Esophagus squamous epithelium (tissue), 5 donors: Measurements from ENCODE around the gene DDX20. TPM values are rescaled to one million over a fixed set of nuclear protein-coding genes. Genes with fewer than 3 reads are reported as not detected.

Experiments used
- DNase-seq: peaks from one replicate; lab custom pipeline; 2025; lab: John Stamatoyannopoulos, UW
- H3K27ac ChIP-seq, 4 donors: fragments of 200-600 bp; sonication (generic); one replicate each; pipeline ENCODE4 v1.5.1; 2016 to 2019; ENCODE audit warnings: mild to moderate bottlenecking in 1 of 4
- H3K27me3 ChIP-seq, 4 donors: fragments of 200-600 bp; sonication (generic); 1 replicate in 3 of 4; 2 replicates in 1 of 4; pipeline versions ENCODE4 v1.5.1 to v1.6.0; 2017 to 2021; ENCODE audit warnings: antibody characterized with exemption in 1 of 4
- H3K36me3 ChIP-seq, 3 donors: fragments of 200-600 bp; sonication (generic); one replicate each; pipeline ENCODE4 v1.5.1; 2016 to 2019
- H3K4me1 ChIP-seq, 3 donors: fragments of 200-600 bp; sonication (generic); one replicate each; pipeline ENCODE4 v1.5.1; 2017 to 2019
- H3K4me3 ChIP-seq, 4 donors: fragments of 200-600 bp; sonication (generic); 1 replicate in 3 of 4; 2 replicates in 1 of 4; pipeline ENCODE4 v1.5.1; 2016 to 2019; ENCODE audit warnings: mild to moderate bottlenecking in 2 of 4, moderate library complexity in 1 of 4
- H3K9me3 ChIP-seq, 3 donors: fragments of 200-600 bp; sonication (generic); one replicate each; pipeline ENCODE4 v1.5.1; 2016 to 2019
- CTCF ChIP-seq, 6 experiments: fragments of 450-650 bp in 4 of 6; fragments of 200-600 bp in 2 of 6; sonication (generic) in 2 of 6; IDR thresholded peaks; one replicate each; pipeline ENCODE4 v1.5.1; 2016 to 2019; ENCODE audit warnings: antibody characterized with exemption in 6 of 6, mild to moderate bottlenecking in 4 of 6, moderate library complexity in 4 of 6
- POLR2A ChIP-seq, 4 donors: fragments of 450-650 bp; IDR thresholded peaks; one replicate each; pipeline ENCODE4 v1.6.1; 2017; ENCODE audit warnings: antibody characterized with exemption in 4 of 4, mild to moderate bottlenecking in 4 of 4, moderate library complexity in 3 of 4
- WGBS, 2 donors: methylation state at CpG; one replicate each; pipeline ENCODE4 v1.1.5; 2018; 5-methylcytosine and 5-hydroxymethylcytosine counted together
- intact Hi-C: fragments of 100-400 bp; cut with DNase I; formaldehyde crosslinking; loops from one replicate; pipeline ENCODE4 v1.15.0; 2022
- total RNA-seq, 4 donors: library from RNA; depleted of rRNA; stranded (reverse); fragments of >200 nt; gene quantifications; one replicate each; pipeline ENCODE4 v1.1.0, GENCODE V29; 2016
- donor health status: DM: yes; HTN: yes; CAD: no.

DDX20 gene
- total RNA-seq, 4 donors from 2014 or later, result 7.2 to 23.8 (median 11.5) TPM

GRCh38 chr1:111720977-111721786 is 34.5 kb upstream of the DDX20 start:
- intact Hi-C loops, result no loop called here
- Histone ChIP-seq H3K4me3 (no peak overlapping the region), H3K4me1 (peaks cover 18 to 71% (median 32%) of the 10 kb centered on the region in 3 donors), H3K27me3 (no peaks in the 10 kb centered on the region), H3K27ac (peak overlapping the region; percentile 18 to 57 (median 36)), H3K9me3 (no peaks in the 10 kb centered on the region), H3K36me3 (peaks cover 0 to 8% (median 0%) of the 10 kb centered on the region in 3 donors)
- 41 to 42% methylated on average over 10 of the region's 10 CpGs for WGBS, 2 donors
- peak in 1 of 6 experiments; percentile 4 for TF ChIP-seq CTCF (IDR thresholded peaks at IDR 0.05)
- TF ChIP-seq POLR2A (IDR thresholded peaks at IDR 0.05), result no peak
- no peak for DNase-seq

GRCh38 chr1:111723091-111723806 is 32.5 kb upstream of the DDX20 start:
- Histone ChIP-seq H3K4me3 (no peak overlapping the region), H3K27me3 (no peaks in the 10 kb centered on the region), H3K4me1 (peaks cover 18 to 71% (median 32%) of the 10 kb centered on the region in 3 donors), H3K27ac (peak overlapping the region; percentile 3 to 17 (median 7)), H3K36me3 (peaks cover 0 to 16% (median 6%) of the 10 kb centered on the region in 3 donors), H3K9me3 (no peaks in the 10 kb centered on the region)
- WGBS, 2 donors, result 69 to 71% methylated on average over 7 of the region's 7 CpGs
- DNase-seq, result no peak
- no peak for TF ChIP-seq POLR2A (IDR thresholded peaks at IDR 0.05)
- no peak for TF ChIP-seq CTCF (IDR thresholded peaks at IDR 0.05)
- intact Hi-C loops, result no loop called here

GRCh38 chr1:111723871-111724270 is 31.8 kb upstream of the DDX20 start:
- Histone ChIP-seq H3K9me3 (no peaks in the 10 kb centered on the region), H3K4me3 (no peak overlapping the region), H3K4me1 (peaks cover 18 to 72% (median 32%) of the 10 kb centered on the region in 3 donors), H3K27ac (peak overlapping the region; percentile 3 to 56 (median 7)), H3K36me3 (peaks cover 0 to 16% (median 6%) of the 10 kb centered on the region in 3 donors), H3K27me3 (no peaks in the 10 kb centered on the region)
- WGBS, 2 donors, result 20 to 35% methylated on average over 1 of the region's 1 CpG
- TF ChIP-seq POLR2A (IDR thresholded peaks at IDR 0.05) (no peak), CTCF (IDR thresholded peaks at IDR 0.05) (no peak)
- no peak for DNase-seq
- intact Hi-C loops, result no loop called here

GRCh38 chr1:111725192-111725591 is 30.5 kb upstream of the DDX20 start:
- TF ChIP-seq POLR2A (IDR thresholded peaks at IDR 0.05), result no peak
- no peak for TF ChIP-seq CTCF (IDR thresholded peaks at IDR 0.05)
- 67% methylated on average over 1 of the region's 5 CpGs; no CpG with 5 or more reads in 1 of the 2 donors for WGBS, 2 donors
- no peaks in the 10 kb centered on the region for H3K27me3 ChIP-seq
- intact Hi-C loops, result no loop called here
- H3K4me1 ChIP-seq, result peaks cover 15 to 74% (median 27%) of the 10 kb centered on the region in 3 donors
- no peaks in the 10 kb centered on the region for H3K9me3 ChIP-seq
- no peak overlapping the region for H3K4me3 ChIP-seq
- DNase-seq, result no peak
- H3K36me3 ChIP-seq, result peaks cover 0 to 16% (median 6%) of the 10 kb centered on the region in 3 donors
- H3K27ac ChIP-seq, result peak overlapping the region in 2 of 4 donors; percentile 21 to 56
